Right atrium auricular region (tissue), 2 donors: ENCODE measurements around the gene RNF149. TPM values are rescaled to one million over a fixed set of nuclear protein-coding genes. Genes with fewer than 3 reads are reported as not detected.
A peak's percentile ranks its signal among the peaks of the same experiment; 100 is the strongest.

Source experiments
- DNase-seq: peaks from one replicate; pipeline ENCODE4 v3.0.0-alpha.2; 2019; ENCODE audit warnings: low spot score
- H3K27ac ChIP-seq, 2 donors: fragments of 200-600 bp; sonication (generic); 1 replicate in 1 of 2; 2 replicates in 1 of 2; pipeline ENCODE4 v1.5.1; 2016 to 2019
- H3K27me3 ChIP-seq, 2 donors: fragments of 200-600 bp; sonication (generic); one replicate each; pipeline versions ENCODE4 v1.5.1 to v1.6.0; 2017 to 2019
- H3K36me3 ChIP-seq: fragments of 200-600 bp; sonication (generic); one replicate; pipeline ENCODE4 v1.5.1; 2016
- H3K4me1 ChIP-seq, 2 donors: fragments of 200-600 bp; sonication (generic); one replicate each; pipeline versions ENCODE4 v1.5.1 to v1.6.0; 2017 to 2019
- H3K4me3 ChIP-seq, 2 donors: fragments of 200-600 bp; sonication (generic); 1 replicate in 1 of 2; 2 replicates in 1 of 2; pipeline ENCODE4 v1.5.1; 2017 to 2019; ENCODE audit warnings: mild to moderate bottlenecking in 1 of 2, moderate library complexity in 1 of 2
- H3K9me3 ChIP-seq, 2 donors: fragments of 200-600 bp; sonication (generic); one replicate each; pipeline ENCODE4 v1.5.1; 2019
- total RNA-seq, 2 donors: library from RNA; depleted of rRNA; stranded (reverse); fragments of >200 nt; gene quantifications; one replicate each; pipeline ENCODE4 v1.1.0, GENCODE V29; 2016
- TF ChIP-seq, protein P1 (sequence below), 2 donors: fragments of 200-600 bp; sonication (generic); IDR thresholded peaks; one replicate each; pipeline ENCODE4 v1.5.1; 2019; ENCODE audit warnings: antibody characterized with exemption in 2 of 2

RNF149 gene
- total RNA-seq, 2 donors from 2014 or later, result 21.0 to 30.8 TPM

DNA sequence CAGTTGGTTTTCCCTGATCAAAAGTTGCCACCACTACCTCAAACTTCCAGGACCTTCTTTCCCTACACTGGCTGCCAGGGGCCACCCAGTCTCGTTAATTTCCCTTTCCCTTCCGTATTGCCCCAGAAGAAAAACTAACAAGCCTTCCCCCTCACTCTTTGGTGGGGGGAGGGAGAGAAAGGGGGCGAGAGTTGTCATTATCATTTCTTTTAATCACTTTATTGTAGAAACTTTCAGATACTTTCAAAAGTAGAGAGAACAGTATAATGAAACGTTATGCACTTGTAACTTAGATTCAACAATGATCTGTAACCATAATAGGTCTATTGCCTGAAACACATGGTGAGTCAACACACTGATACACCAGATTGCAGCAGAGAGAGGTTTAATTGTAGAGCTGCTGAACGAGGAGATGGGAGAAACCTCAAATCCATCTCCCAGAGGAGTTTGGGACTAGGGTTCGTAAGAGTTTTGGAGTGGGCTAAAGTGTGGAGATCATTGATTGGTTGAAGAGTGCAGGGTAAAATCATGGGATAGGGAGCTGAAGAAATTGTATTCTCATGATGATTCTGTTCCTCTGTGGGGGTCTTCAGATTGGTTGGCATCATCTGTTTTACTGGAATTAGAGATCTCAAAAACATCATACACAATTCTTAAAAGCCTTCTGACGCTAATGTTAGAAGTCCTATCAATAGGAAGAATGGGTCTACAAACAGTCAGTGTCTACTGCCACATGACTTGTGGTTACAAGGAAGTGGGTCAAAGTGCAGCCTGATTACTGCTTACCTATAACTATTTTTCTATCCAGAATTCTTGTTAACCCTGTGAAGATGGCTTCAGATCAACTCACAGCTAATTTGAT, 2.6 kb upstream of the RNF149 start:
- Histone ChIP-seq H3K36me3 (no peaks in the 10 kb centered on the region), H3K27ac (no peak overlapping the region), H3K27me3 (no peaks in the 10 kb centered on the region), H3K9me3 (no peaks in the 10 kb centered on the region), H3K4me3 (no peak overlapping the region), H3K4me1 (peaks cover 0 to 12% of the 10 kb centered on the region in 2 donors)
- TF ChIP-seq, protein P1, sequence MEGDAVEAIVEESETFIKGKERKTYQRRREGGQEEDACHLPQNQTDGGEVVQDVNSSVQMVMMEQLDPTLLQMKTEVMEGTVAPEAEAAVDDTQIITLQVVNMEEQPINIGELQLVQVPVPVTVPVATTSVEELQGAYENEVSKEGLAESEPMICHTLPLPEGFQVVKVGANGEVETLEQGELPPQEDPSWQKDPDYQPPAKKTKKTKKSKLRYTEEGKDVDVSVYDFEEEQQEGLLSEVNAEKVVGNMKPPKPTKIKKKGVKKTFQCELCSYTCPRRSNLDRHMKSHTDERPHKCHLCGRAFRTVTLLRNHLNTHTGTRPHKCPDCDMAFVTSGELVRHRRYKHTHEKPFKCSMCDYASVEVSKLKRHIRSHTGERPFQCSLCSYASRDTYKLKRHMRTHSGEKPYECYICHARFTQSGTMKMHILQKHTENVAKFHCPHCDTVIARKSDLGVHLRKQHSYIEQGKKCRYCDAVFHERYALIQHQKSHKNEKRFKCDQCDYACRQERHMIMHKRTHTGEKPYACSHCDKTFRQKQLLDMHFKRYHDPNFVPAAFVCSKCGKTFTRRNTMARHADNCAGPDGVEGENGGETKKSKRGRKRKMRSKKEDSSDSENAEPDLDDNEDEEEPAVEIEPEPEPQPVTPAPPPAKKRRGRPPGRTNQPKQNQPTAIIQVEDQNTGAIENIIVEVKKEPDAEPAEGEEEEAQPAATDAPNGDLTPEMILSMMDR (IDR thresholded peaks at IDR 0.05), result no peak
- no peak for DNase-seq

DNA sequence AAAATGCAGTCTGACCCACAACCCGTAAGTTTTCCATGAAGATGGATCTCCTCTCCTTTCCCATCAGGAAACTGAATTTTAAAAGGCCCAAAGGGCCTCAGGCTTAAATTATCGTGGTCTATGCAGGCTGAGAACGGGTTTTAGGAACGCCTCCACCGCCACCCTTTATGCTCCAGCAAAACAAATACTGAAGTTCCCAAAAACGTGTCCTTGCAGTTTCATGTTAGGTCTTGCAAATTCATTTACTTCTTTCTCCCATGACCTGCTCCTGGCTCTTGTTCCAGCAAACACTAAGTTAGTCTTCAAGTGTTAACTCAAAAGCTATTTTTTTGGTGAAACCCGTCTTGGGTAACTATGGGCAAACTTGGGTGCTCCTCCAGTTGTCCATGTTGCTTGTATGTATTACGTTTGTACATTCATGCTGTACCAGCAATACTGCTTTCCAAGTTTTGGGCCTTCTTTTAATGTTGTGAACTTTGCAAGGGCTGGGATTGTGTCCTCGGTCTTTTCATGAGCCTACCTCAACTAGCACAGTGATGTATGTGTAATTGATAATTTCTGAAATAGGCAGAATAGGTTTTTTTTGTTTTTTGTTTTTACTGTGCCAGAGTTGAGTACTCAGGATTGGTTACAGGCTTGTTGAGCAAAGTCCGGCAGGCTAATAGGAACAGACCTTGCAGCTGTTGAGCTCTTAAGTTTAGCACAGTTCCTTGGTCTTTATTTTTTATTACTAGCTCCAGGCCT, 1.8 kb upstream of the RNF149 start:
- no peak overlapping the region for H3K4me3 ChIP-seq
- H3K27me3 ChIP-seq, result no peaks in the 10 kb centered on the region
- H3K4me1 ChIP-seq, result peaks cover 0 to 20% of the 10 kb centered on the region in 2 donors
- no peaks in the 10 kb centered on the region for H3K36me3 ChIP-seq
- TF ChIP-seq, protein P1 (IDR thresholded peaks at IDR 0.05), result no peak
- no peak for DNase-seq
- H3K9me3 ChIP-seq, result no peaks in the 10 kb centered on the region
- H3K27ac ChIP-seq, result peak overlapping the region in 1 of 2 donors; percentile 18

DNA sequence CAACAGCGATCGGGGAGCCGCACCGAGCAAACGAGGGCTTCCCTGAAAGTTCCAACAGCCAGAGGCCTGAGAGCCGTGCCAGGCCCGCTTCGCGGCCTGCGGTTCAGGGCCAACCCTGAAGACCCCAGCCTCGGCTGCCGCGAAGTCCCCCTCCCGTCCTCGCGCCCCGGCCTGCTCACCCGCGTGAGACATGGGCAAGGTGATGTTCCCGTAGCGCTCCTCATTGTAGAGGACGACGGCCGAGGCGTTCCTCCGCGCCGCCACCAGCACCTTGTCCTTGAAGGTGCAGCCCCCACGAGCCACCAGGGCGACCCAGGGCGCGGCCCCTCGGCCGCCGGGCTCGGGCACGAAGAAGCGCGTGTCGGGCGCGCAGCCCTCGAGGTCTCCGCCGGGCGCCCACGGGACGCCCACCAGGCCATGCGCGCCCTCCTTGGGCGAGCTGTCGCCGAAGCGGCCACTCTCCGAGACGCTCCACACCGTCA, 510 bp downstream of the RNF149 start:
- DNase-seq, result no peak
- Histone ChIP-seq H3K9me3 (no peaks in the 10 kb centered on the region), H3K4me3 (peak overlapping the region; percentile 97 to 99), H3K27me3 (no peaks in the 10 kb centered on the region), H3K4me1 (peaks cover 0 to 36% of the 10 kb centered on the region in 2 donors), H3K36me3 (no peaks in the 10 kb centered on the region), H3K27ac (peak overlapping the region; percentile 93 to 95)
- TF ChIP-seq, protein P1 (IDR thresholded peaks at IDR 0.05), result no peak

DNA sequence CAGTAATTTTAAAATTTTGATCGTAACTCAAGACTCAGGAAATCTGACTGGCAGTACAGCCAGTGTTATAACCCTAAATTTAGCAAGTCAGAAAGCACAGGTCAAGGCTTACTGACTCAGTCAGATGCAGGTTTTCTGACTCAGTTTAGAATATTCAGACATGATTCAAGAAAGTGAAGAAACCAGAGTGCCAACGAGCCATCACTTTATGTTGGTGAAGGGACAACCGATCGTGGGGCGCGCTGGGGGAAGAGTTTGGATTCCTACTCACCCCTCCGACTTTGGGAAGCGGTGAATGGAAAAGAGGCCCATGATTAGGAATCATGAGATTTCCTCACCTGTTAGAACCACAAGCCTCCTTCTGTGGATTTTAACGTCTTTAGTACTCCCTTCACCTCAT, 998 bp downstream of the RNF149 start:
- TF ChIP-seq, protein P1 (IDR thresholded peaks at IDR 0.05), result no peak
- Histone ChIP-seq H3K36me3 (peaks cover 1% of the 10 kb centered on the region), H3K4me1 (peaks cover 0 to 36% of the 10 kb centered on the region in 2 donors), H3K9me3 (no peaks in the 10 kb centered on the region), H3K27ac (peak overlapping the region; percentile 93 to 95), H3K4me3 (peak overlapping the region; percentile 97 to 99), H3K27me3 (no peaks in the 10 kb centered on the region)
- DNase-seq, result no peak

DNA sequence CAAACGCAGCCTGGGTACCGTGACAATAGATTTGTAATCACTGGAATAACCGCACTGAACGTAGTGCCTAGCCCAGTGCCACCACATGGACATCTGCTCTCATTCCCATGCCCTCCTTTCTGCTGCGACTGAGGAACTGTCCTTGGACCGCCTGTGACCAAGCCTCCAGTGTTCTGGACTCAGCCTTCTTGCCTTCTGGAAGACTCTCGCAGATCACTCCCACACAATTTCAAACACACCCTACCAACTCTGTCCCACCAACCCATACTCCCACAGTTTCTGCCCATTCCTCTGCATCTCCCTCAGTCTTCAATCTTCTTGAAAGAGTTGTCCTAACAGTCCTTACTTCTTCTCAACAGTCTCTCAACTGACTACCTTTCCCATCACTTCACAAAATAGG, 2.1 kb downstream of the RNF149 start:
- no peak for DNase-seq
- Histone ChIP-seq H3K9me3 (no peaks in the 10 kb centered on the region), H3K36me3 (peaks cover 5% of the 10 kb centered on the region), H3K27ac (peak overlapping the region; percentile 93 to 95), H3K4me3 (peak overlapping the region; percentile 97 to 99), H3K27me3 (no peaks in the 10 kb centered on the region), H3K4me1 (peaks cover 0 to 46% of the 10 kb centered on the region in 2 donors)
- TF ChIP-seq, protein P1 (IDR thresholded peaks at IDR 0.05), result no peak
